Measurements from ENCODE around the gene CTTNBP2.

DNA sequence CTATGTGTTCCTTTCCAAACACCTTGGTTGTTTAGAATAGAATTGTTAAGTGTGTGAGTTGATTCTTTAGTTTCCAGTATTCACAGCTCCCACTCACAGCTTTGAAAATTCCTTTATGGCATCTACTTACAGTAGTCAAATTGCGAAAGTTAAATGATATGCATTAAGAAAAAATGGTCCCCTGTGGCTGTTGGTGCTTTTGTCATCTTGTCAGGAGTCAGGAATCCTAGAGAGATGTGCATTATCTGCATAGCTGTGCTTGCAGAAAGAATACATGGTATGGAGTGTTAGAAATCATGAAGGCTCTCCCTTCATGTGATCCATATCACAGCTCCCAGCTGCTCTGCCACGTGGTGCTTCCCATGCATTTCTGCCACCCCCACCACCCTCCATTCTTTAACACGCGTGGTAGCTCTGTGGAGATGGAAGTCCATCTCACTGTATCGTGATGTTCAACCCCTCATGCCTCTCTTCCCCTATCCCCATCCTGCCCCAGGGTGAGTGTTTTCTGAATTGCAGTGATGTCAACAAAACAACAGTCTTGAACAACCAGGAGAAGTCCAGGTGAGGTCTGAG, 29.2 kb upstream of the CTTNBP2 start:
- TF ChIP-seq, protein P1, sequence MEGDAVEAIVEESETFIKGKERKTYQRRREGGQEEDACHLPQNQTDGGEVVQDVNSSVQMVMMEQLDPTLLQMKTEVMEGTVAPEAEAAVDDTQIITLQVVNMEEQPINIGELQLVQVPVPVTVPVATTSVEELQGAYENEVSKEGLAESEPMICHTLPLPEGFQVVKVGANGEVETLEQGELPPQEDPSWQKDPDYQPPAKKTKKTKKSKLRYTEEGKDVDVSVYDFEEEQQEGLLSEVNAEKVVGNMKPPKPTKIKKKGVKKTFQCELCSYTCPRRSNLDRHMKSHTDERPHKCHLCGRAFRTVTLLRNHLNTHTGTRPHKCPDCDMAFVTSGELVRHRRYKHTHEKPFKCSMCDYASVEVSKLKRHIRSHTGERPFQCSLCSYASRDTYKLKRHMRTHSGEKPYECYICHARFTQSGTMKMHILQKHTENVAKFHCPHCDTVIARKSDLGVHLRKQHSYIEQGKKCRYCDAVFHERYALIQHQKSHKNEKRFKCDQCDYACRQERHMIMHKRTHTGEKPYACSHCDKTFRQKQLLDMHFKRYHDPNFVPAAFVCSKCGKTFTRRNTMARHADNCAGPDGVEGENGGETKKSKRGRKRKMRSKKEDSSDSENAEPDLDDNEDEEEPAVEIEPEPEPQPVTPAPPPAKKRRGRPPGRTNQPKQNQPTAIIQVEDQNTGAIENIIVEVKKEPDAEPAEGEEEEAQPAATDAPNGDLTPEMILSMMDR (IDR thresholded peaks at IDR 0.05), result no peak
- no peak for TF ChIP-seq POLR2A (IDR thresholded peaks at IDR 0.05)
- no peak for TF ChIP-seq EP300 (IDR thresholded peaks at IDR 0.05; ENCODE audit: low read depth)
- no peak for TF ChIP-seq POLR2AphosphoS5 (IDR thresholded peaks at IDR 0.05)

Measured in transverse colon (tissue), 4 donors.